Uterus (tissue), 2 donors: ENCODE results near the gene SCYGR8.

Experiments
- POLR2A ChIP-seq, 2 donors: fragments of 450-650 bp; IDR thresholded peaks; one replicate each; pipeline ENCODE4 v1.6.1; 2016; ENCODE audit warnings: antibody characterized with exemption in 2 of 2, mild to moderate bottlenecking in 1 of 2, moderate library complexity in 1 of 2
- TF ChIP-seq, protein P1 (sequence below), 4 experiments: fragments of 200-600 bp in 2 of 4; fragments of 450-650 bp in 2 of 4; sonication (generic) in 2 of 4; IDR thresholded peaks; one replicate each; pipeline ENCODE4 v1.5.1; 2016 to 2019; ENCODE audit warnings: antibody characterized with exemption in 4 of 4, mild to moderate bottlenecking in 2 of 4, moderate library complexity in 1 of 4

DNA sequence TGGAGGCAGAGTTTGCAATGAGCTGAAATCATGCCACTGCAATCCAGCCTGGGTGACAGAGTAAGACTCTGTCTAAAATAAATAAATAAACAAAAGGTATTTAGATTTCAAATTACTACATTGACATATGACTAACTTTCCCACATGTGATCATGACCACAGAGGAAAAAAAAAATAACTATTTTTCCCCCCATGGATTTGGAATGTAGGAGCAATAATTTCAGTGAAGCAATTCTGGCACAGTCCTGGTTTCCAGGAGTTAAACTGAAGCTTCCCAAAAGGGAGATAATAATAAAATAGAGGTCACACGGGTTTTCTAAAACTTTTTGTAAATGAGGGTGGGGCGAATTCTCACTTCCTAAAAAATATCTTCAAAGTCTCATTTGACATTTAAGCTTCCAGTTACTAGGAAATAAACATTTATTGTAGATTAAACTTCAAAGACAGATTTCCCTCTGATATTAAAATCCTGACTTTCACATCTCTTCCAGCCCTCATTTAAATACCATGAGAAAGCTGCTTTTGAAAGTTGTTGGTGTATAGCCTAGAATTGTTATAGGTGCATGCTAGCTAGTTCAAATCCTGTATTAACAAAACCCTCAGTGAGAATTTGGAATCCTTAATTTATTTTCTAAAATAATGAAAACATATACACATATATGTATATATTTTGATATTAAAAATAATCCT lies 48.6 kb upstream of the SCYGR8 start:
- TF ChIP-seq, protein P1, sequence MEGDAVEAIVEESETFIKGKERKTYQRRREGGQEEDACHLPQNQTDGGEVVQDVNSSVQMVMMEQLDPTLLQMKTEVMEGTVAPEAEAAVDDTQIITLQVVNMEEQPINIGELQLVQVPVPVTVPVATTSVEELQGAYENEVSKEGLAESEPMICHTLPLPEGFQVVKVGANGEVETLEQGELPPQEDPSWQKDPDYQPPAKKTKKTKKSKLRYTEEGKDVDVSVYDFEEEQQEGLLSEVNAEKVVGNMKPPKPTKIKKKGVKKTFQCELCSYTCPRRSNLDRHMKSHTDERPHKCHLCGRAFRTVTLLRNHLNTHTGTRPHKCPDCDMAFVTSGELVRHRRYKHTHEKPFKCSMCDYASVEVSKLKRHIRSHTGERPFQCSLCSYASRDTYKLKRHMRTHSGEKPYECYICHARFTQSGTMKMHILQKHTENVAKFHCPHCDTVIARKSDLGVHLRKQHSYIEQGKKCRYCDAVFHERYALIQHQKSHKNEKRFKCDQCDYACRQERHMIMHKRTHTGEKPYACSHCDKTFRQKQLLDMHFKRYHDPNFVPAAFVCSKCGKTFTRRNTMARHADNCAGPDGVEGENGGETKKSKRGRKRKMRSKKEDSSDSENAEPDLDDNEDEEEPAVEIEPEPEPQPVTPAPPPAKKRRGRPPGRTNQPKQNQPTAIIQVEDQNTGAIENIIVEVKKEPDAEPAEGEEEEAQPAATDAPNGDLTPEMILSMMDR (IDR thresholded peaks at IDR 0.05), result no peak
- TF ChIP-seq POLR2A (IDR thresholded peaks at IDR 0.05), result no peak
